Natural killer cell treated with Interleukin-12 subunit alpha and Interleukin-12 subunit beta and Interleukin-15 and Interleukin-18, amount 100 ng/mL, for 72 hours (primary cell): ENCODE data around the gene MAP2K6. TPM values are rescaled to one million over a fixed set of nuclear protein-coding genes. Genes with fewer than 3 reads are reported as not detected.

Experiments used
- ATAC-seq, 2 donors: fragments of 150-1000 bp; cut with Tn5 transposase in 1 of 2; sonication (Bioruptor Pico), chemical (Tn5 transposase) in 1 of 2; 2 replicates each; pipeline ENCODE4 v1.10.0; 2021
- DNase-seq: peaks from one replicate; pipeline ENCODE4 v3.0.0; 2022; ENCODE audit warnings: low spot score
- H3K27ac Mint-ChIP-seq, 2 donors: 1 replicate in 1 of 2; 2 replicates in 1 of 2; pipeline ENCODE4 v1.8.0; 2022; ENCODE audit warnings: mixed read lengths in 2 of 2, mild to moderate bottlenecking in 1 of 2, moderate library complexity in 1 of 2
- H3K27me3 Mint-ChIP-seq, 2 donors: 1 replicate in 1 of 2; 2 replicates in 1 of 2; pipeline ENCODE4 v1.8.0; 2022; ENCODE audit warnings: mixed read lengths in 2 of 2
- H3K36me3 Mint-ChIP-seq: one replicate; pipeline ENCODE4 v1.8.0; 2022; ENCODE audit warnings: mixed read lengths
- H3K4me1 Mint-ChIP-seq, 2 donors: 1 replicate in 1 of 2; 2 replicates in 1 of 2; pipeline ENCODE4 v1.8.0; 2022; ENCODE audit warnings: low read depth in 2 of 2, mixed read lengths in 2 of 2, mild to moderate bottlenecking in 1 of 2
- H3K4me3 Mint-ChIP-seq: one replicate; pipeline ENCODE4 v1.8.0; 2022; ENCODE audit warnings: mixed read lengths
- H3K9me3 Mint-ChIP-seq: 2 replicates; pipeline ENCODE4 v1.8.0; 2022; ENCODE audit warnings: mixed read lengths
- total RNA-seq, 2 donors: library from RNA; stranded (reverse); gene quantifications; one replicate each; pipeline ENCODE4 v1.2.3, GENCODE V29; 2022

Gene MAP2K6
- total RNA-seq, 2 donors from 2014 or later = 0.36 to 0.53 TPM

DNA sequence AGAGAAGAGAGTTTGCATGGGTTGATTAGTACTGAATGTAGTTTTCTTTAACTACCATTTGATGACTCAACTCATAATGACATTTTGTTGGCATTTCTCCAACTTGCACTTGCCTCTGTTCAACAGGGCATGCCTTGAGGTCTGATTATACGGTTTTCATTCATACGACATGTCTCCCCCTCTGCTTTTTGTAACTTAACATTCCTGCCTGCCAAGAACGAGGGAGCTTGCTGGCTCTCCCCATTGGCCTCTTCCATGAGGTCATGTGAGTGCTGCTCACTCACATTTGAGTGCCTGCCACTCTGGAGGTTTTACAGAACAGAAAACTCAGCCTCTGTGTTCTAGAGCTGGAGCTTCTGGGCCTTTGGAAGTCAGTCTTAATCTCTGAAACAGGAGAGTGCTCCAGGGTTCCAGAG, 19.7 kb downstream of the MAP2K6 start:
- Mint-ChIP-seq H3K4me1 (peaks cover 15 to 24% of the 10 kb centered on the region in 2 donors), H3K27ac (no peak overlapping the region), H3K27me3 (no peaks in the 10 kb centered on the region), H3K9me3 (no peaks in the 10 kb centered on the region), H3K4me3 (no peak overlapping the region), H3K36me3 (no peaks in the 10 kb centered on the region)
- ATAC-seq (no peak), DNase-seq (no peak)

DNA sequence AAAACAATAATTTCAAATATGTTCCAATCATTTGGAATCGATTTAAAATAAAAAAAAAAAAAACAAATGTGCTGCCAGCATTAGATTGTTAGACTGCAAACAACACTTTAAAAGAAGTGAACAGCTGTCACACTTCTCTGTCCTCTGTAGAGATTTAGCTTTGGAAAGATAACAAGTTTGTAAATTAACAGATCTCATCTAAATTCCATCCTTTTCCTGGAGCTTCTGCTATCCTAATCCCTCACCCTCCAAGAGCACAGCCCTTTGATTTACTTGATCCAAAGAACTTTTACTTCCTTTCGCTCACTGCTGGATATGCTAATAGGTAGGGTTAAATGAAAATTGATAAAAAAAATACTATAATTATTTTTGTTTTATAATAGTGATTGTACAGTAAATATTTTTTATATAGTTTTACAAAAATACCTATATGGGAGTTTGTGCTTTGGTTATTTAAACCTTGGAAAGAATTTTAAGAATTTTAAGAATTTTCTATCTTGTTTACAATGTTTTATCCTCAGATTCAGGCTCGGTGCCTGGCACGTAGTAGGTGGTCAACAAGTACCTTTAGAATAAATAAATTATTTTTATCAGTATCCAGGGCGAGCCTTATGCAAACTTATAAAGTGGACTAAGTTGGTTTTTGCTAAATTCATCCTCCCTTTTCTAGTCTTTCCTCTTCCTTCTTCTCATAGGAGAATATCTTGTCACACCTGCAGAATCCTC, 21.6 kb downstream of the MAP2K6 start:
- ATAC-seq = no peak
- H3K36me3 Mint-ChIP-seq = peaks cover 6% of the 10 kb centered on the region
- peaks cover 6% of the 10 kb centered on the region in 2 donors for H3K4me1 Mint-ChIP-seq

DNA sequence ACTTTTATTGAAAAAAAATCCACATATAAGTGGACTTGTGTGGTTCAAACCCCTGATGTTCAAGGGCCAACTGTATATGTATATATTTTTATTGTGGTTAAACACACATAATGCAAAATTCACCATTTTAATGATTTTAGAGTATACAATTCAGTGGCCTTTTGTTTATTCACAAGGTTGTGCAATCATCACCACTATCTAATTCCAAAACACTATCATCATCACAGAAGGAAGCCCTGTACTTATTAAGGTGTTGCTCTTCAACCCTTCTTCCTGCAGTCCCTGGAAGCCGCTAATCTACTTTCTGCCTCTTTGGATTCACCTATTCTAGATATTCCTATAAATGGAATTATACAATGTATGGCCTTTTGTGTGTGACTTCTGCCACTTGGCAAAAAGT, 23.0 kb downstream of the MAP2K6 start:
- DNase-seq (no peak), ATAC-seq (no peak)
- H3K9me3 Mint-ChIP-seq = peaks cover 3% of the 10 kb centered on the region
- H3K27me3 Mint-ChIP-seq = no peaks in the 10 kb centered on the region
- no peak overlapping the region for H3K4me3 Mint-ChIP-seq
- H3K27ac Mint-ChIP-seq = no peak overlapping the region
- H3K36me3 Mint-ChIP-seq = peaks cover 6% of the 10 kb centered on the region
- H3K4me1 Mint-ChIP-seq = peaks cover 0 to 3% of the 10 kb centered on the region in 2 donors

More for the DNA sequence above, 21.6 kb downstream of the MAP2K6 start:
- no peak overlapping the region for H3K27ac Mint-ChIP-seq
- no peaks in the 10 kb centered on the region for H3K27me3 Mint-ChIP-seq
- peaks cover 3% of the 10 kb centered on the region for H3K9me3 Mint-ChIP-seq
- no peak for DNase-seq
- H3K4me3 Mint-ChIP-seq = no peak overlapping the region

DNA sequence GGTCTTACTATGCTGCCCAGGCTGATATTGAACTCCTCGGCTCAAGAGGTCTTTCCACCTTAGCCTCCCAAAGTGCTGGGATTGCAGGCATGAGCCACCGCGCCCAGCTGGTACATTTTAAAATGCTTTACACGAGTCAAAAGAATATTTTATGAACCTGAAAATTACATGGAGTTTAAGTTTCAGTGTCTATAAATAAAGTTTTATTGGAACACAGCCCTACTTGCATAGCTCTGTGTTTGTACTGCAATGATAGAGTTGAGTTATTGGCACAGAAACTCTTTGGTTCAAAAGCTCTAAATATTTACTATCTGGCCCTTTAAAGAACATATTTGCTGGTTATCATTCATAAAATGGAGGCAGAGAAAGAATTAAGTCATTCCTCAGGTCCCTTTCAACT, 24.3 kb downstream of the MAP2K6 start:
- Mint-ChIP-seq H3K9me3 (peaks cover 3% of the 10 kb centered on the region), H3K27ac (no peak overlapping the region), H3K36me3 (peaks cover 6% of the 10 kb centered on the region), H3K4me3 (no peak overlapping the region), H3K27me3 (no peaks in the 10 kb centered on the region), H3K4me1 (peaks cover 0 to 3% of the 10 kb centered on the region in 2 donors)
- ATAC-seq (no peak), DNase-seq (no peak)

DNA sequence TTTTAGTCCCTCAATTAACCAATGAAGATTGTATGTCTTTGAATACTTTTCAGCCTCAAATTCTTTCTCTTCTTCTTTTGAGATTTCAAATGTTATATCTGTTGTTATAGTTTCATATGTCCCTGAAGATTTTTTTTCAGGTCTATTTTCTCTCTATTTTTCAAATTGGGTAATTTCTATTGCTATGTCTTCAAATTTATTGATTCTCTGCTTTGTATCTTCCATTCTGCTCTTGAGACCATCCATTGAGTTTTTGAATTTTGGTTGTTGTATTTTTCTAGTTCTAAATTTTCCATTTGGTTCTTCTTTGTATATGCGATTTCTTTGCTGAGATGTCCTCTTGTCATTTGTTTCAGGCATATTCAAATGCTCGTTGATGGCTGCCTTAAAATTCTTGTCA, 26.7 kb downstream of the MAP2K6 start:
- peaks cover 3% of the 10 kb centered on the region for H3K9me3 Mint-ChIP-seq
- no peak for ATAC-seq
- no peak overlapping the region for H3K27ac Mint-ChIP-seq
- no peak for DNase-seq
- peaks cover 0 to 3% of the 10 kb centered on the region in 2 donors for H3K4me1 Mint-ChIP-seq
- H3K27me3 Mint-ChIP-seq = no peaks in the 10 kb centered on the region
- no peak overlapping the region for H3K4me3 Mint-ChIP-seq
- H3K36me3 Mint-ChIP-seq = peaks cover 6% of the 10 kb centered on the region

DNA sequence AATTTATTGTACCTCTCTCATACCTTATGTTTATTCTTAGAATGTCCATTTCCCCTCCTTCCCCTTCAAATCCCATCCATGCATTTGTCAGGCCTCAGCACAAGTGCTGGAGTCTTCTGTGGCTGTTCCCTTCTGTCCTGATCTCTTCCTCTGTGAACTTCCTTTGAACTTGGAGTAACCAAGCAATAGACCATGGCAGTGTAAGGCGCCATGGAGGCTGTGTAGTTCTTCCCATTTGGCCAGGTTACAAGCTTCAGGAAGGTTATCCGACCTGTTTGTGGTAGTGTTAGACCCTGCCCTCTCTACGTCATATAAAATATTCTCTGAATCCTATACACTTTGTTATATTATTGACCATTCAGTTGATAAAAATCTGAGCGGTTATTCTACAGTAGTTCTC, 28.6 kb downstream of the MAP2K6 start:
- Mint-ChIP-seq H3K27ac (no peak overlapping the region), H3K4me1 (no peaks in the 10 kb centered on the region), H3K27me3 (no peaks in the 10 kb centered on the region), H3K4me3 (no peak overlapping the region), H3K9me3 (peaks cover 3% of the 10 kb centered on the region), H3K36me3 (peaks cover 6% of the 10 kb centered on the region)
- DNase-seq (no peak), ATAC-seq (no peak)

DNA sequence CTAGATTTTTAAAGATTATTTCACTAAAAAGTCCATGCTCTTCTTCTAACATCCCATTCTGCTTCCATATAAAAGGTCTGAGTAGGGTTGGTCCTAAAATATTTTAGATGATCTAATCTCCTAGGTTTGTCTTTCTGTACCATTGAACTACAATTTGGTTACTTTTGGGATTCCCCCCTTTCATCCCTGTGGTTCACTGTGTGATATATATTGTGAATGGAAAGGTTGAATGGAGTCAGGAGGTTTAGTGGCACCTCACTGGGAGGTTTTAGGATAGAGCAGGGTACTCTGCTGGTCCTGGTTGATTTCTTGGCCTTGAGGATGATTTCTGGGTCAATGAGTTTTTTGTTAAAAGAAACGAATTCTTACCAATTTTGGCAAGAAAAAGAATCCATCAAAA, 29.5 kb downstream of the MAP2K6 start:
- Mint-ChIP-seq H3K36me3 (peaks cover 6% of the 10 kb centered on the region), H3K4me3 (no peak overlapping the region), H3K27ac (no peak overlapping the region), H3K27me3 (no peaks in the 10 kb centered on the region), H3K4me1 (no peaks in the 10 kb centered on the region), H3K9me3 (peaks cover 3% of the 10 kb centered on the region)
- ATAC-seq (no peak), DNase-seq (no peak)

DNA sequence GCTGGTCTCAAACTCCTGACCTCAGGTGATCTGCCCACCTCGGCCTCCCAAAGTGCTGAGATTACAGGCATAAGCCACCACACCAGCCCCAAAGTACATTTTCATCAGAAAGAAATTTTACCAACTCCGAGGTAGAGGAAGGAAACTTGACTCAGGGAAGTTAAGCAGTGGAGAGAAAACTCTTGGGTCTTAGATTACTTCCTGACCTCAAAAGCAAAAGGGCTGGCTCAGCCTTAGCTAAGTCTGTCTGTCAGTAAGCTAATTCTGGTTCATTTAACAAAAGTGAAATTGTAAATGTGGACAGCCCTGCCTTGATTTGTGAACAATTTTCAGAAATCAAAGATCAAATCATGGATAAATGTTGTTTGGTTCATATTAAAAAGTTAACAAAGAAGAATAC, 30.6 kb downstream of the MAP2K6 start:
- Mint-ChIP-seq H3K9me3 (peaks cover 3% of the 10 kb centered on the region), H3K27me3 (no peaks in the 10 kb centered on the region), H3K4me1 (no peaks in the 10 kb centered on the region), H3K27ac (no peak overlapping the region), H3K4me3 (no peak overlapping the region), H3K36me3 (peaks cover 6% of the 10 kb centered on the region)
- DNase-seq (no peak), ATAC-seq (no peak)

DNA sequence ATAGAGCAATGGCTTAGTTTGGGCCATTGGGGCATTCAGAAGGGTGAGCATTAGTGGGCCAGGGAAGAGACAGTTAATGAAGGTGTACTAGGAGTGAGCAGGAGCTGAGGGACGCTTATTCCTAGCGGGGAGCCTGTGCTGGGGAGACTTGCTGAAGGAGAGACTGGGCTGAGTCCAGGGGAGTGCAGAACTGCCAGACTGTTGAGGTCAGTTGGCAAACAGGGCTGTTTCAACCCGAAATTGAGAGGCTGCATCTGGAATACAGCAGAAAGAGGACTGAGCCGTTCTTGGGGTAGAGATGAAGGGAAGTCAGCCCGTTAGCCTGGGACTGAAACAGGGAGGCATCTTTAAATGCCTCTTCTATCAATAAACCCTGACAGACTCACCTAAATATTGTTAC, 33.2 kb downstream of the MAP2K6 start:
- ATAC-seq (no peak), DNase-seq (no peak)
- no peaks in the 10 kb centered on the region for H3K36me3 Mint-ChIP-seq
- H3K27ac Mint-ChIP-seq = no peak overlapping the region
- no peaks in the 10 kb centered on the region for H3K27me3 Mint-ChIP-seq
- no peak overlapping the region for H3K4me3 Mint-ChIP-seq
- peaks cover 6 to 16% of the 10 kb centered on the region in 2 donors for H3K4me1 Mint-ChIP-seq
- no peaks in the 10 kb centered on the region for H3K9me3 Mint-ChIP-seq

DNA sequence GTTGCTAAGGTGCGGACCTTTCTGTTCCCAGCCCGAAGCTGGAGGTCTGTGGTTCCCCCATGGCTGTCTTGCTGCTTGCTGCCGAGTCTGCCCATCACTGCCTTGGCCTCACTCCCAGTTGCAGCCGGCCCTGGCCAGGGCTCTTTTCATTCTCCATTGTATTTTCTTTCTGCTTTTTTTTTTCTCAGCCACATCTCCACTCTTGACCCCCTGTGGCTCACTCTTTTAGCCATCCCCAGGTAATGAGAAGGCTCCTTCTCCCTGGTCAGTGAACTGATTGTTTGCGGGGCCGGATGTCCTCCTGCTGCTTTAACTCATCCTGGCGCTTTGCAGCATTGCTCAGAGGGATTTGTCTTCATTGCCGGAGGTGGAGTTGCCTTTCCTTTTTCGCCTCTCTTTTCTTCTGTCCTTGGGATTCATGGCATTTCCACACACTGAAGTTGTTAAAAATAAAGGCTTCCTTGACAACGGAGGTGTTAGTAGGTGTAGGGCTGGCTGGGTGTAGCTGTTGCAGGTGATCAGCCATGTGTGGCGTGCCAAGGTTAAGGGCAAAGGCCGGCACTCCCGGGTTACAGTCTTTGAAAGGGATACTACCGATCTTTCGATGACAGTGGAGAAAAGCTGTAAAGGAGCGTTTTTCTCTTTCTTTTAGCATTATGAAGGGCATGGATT, 34.1 kb downstream of the MAP2K6 start:
- H3K4me1 Mint-ChIP-seq = peaks cover 6 to 16% of the 10 kb centered on the region in 2 donors
- H3K27me3 Mint-ChIP-seq = no peaks in the 10 kb centered on the region
- DNase-seq (no peak), ATAC-seq (no peak)
- no peak overlapping the region for H3K4me3 Mint-ChIP-seq
- H3K9me3 Mint-ChIP-seq = no peaks in the 10 kb centered on the region
- H3K27ac Mint-ChIP-seq = no peak overlapping the region
- no peaks in the 10 kb centered on the region for H3K36me3 Mint-ChIP-seq

DNA sequence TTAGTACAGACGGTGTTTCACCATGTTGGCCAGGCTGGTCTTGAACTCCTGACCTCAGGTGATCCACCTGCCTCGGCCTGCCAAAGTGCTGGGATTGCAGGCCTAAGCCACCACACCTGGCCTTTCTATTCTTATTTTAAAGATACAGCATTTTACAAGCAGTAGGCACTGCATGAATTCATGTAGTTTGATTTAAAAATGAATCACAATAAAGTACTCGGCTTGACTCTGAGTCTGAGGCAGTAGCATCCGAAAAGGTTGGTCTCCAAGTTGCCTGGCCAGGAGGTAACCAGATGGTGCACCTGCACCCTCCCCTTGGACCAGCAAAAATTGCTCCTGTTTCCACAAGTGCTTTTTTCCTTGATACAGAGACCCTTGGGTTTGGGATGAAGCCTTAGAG, 35.6 kb downstream of the MAP2K6 start:
- Mint-ChIP-seq H3K4me3 (no peak overlapping the region), H3K27me3 (no peaks in the 10 kb centered on the region), H3K27ac (no peak overlapping the region), H3K36me3 (no peaks in the 10 kb centered on the region), H3K9me3 (no peaks in the 10 kb centered on the region), H3K4me1 (peaks cover 6 to 16% of the 10 kb centered on the region in 2 donors)
- ATAC-seq = no peak
- no peak for DNase-seq

DNA sequence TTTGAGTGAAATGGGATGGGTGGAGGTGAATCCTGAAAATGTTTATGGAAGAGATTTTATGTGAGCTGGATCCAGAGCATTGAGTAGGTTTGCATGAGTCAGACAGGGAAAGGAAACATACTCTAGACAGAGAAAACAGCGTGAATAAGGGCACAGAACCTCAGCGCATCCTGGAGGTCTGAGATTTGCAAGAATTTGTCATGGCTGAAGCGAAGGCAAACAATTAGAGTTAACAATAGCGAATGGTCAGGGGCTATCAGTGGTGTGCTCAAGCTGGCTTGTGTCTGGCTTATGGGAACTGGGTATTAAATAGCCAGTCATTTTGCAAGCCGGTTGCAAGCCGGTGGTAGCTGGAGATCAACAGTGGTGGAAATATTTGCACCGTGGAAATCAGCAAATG, 36.4 kb downstream of the MAP2K6 start:
- no peak overlapping the region for H3K4me3 Mint-ChIP-seq
- peaks cover 6 to 16% of the 10 kb centered on the region in 2 donors for H3K4me1 Mint-ChIP-seq
- no peaks in the 10 kb centered on the region for H3K36me3 Mint-ChIP-seq
- DNase-seq (no peak), ATAC-seq (no peak)
- H3K9me3 Mint-ChIP-seq = no peaks in the 10 kb centered on the region
- H3K27ac Mint-ChIP-seq = no peak overlapping the region
- no peaks in the 10 kb centered on the region for H3K27me3 Mint-ChIP-seq

DNA sequence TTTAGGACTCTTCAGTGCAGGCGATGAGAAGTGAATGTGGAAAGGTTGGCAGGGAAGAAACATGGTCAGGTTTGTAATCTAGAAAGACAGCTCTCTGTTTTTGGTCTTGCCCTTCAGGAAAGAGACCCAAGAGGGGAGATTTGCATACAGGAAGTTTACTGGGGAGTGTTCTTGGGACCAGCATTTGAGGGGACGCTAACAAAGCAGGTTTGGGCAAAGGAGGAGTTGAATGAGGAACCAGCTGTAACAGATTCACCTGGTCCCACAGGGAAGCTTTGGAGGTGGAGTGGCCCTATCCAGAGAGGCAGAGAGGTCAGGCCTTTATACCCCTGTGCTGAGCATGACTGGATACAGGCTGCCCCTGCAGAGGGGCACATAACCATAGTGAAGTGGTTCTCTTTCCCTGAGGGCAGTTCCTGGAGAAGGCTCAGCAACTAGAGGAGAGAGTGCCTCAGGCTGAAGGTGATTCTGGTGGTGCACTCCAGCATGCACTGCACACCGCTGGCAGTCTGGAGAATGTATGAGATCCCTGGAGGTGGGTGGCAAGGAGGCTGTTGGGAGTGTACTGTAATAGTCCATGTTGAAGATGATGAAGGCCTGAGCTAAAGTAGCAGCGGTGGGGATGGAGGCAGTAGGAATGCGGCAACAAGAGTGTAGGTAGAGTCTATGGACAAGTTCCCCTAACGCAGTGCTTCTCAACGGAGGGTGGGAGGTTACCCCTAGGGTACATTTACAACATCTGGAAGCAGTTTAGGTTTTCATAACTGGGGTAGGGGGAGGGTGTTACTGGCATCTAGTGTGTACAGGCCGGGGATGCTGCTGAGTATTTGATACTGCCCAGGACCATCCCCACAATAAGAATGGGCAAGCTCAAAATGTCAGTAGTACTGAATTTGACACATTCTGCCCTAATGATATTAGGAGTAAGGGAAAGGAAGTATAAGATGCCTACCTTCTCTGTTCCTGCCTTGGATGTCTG, 37.2 kb downstream of the MAP2K6 start:
- Mint-ChIP-seq H3K27ac (peak overlapping the region in 1 of 2 donors; percentile 28), H3K4me3 (no peak overlapping the region), H3K36me3 (no peaks in the 10 kb centered on the region), H3K4me1 (peaks cover 7 to 19% of the 10 kb centered on the region in 2 donors), H3K9me3 (no peaks in the 10 kb centered on the region), H3K27me3 (no peaks in the 10 kb centered on the region)
- DNase-seq = no peak
- ATAC-seq = peak in 1 of 2 donors; percentile 9
